GM23338 (cell line): ENCODE measurements around the gene RPUSD3. TPM values are rescaled to one million over a fixed set of nuclear protein-coding genes. Genes with fewer than 3 reads are reported as not detected.
"Not testable (repeated sequence)": the region's sequence is repeated elsewhere in the genome, so short reads cannot be mapped to it uniquely, and the experiment has no call there.

Experiments used
- ATAC-seq: fragments of 200-7000 bp; cut with Tn5 transposase; 3 replicates; pipeline ENCODE4 v1.9.1; 2020
- DNase-seq: peaks from one replicate; pipeline ENCODE4 v3.0.0-alpha.2; 2015; ENCODE audit warnings: low spot score
- H2AFZ ChIP-seq: fragments of 200-600 bp; sonication (generic); 2 replicates; pipeline ENCODE4 v1.8.0; 2016; ENCODE audit warnings: antibody characterized with exemption, mild to moderate bottlenecking, moderate library complexity
- H3F3A ChIP-seq: fragments of 200-600 bp; sonication (generic); replicated peaks from 2 replicates; pipeline ENCODE4 v1.8.0; 2017; ENCODE audit warnings: antibody characterized with exemption, mixed run types, low read depth
- H3K27ac ChIP-seq: fragments of 200-600 bp; sonication (generic); 2 replicates; pipeline ENCODE4 v1.6.1; 2016; ENCODE audit warnings: low read depth
- H3K27me3 ChIP-seq: fragments of 200-600 bp; sonication (generic); 2 replicates; pipeline ENCODE4 v1.8.0; 2016; ENCODE audit warnings: mild to moderate bottlenecking, mixed run types, moderate library complexity; ENCODE audit not compliant: insufficient read depth
- H3K36me3 ChIP-seq: fragments of 200-600 bp; sonication (generic); 2 replicates; pipeline ENCODE4 v1.8.0; 2016; ENCODE audit warnings: mild to moderate bottlenecking; ENCODE audit not compliant: insufficient read depth
- H3K4me1 ChIP-seq: fragments of 200-600 bp; sonication (generic); 2 replicates; pipeline ENCODE4 v1.8.0; 2016; ENCODE audit warnings: mild to moderate bottlenecking, moderate library complexity; ENCODE audit not compliant: insufficient read depth
- H3K4me2 ChIP-seq: fragments of 200-600 bp; sonication (generic); 2 replicates; pipeline ENCODE4 v1.7.1; 2017; ENCODE audit warnings: mixed run types
- H3K4me3 ChIP-seq: fragments of 200-600 bp; sonication (generic); 2 replicates; pipeline ENCODE4 v1.6.1; 2016; ENCODE audit warnings: mixed run types
- H3K79me2 ChIP-seq: fragments of 200-600 bp; sonication (generic); replicated peaks from 2 replicates; pipeline ENCODE4 v1.8.0; 2017; ENCODE audit warnings: mild to moderate bottlenecking; ENCODE audit not compliant: insufficient read depth
- H3K9me2 ChIP-seq: fragments of 200-600 bp; sonication (generic); 2 replicates; pipeline ENCODE4 v1.8.0; 2017; ENCODE audit not compliant: insufficient read depth
- H4K20me1 ChIP-seq: fragments of 200-600 bp; sonication (generic); replicated peaks from 2 replicates; pipeline ENCODE4 v1.8.0; 2017; ENCODE audit warnings: mild to moderate bottlenecking; ENCODE audit not compliant: insufficient read depth
- H3K27ac Mint-ChIP-seq: 2 replicates; pipeline ENCODE4 v1.8.0; 2020; ENCODE audit warnings: inconsistent platforms, mild to moderate bottlenecking, moderate library complexity, mixed read lengths
- H3K27me3 Mint-ChIP-seq: 3 replicates; pipeline ENCODE4 v1.8.0; 2022; ENCODE audit warnings: low read depth, mild to moderate bottlenecking, moderate library complexity, mixed read lengths, inconsistent platforms; ENCODE audit not compliant: insufficient read depth, poor library complexity
- H3K36me3 Mint-ChIP-seq: 3 replicates; pipeline ENCODE4 v1.8.0; 2021; ENCODE audit warnings: low read depth, mild to moderate bottlenecking, inconsistent platforms, moderate library complexity, mixed read lengths
- H3K4me1 Mint-ChIP-seq: 3 replicates; pipeline ENCODE4 v1.8.0; 2020; ENCODE audit warnings: mild to moderate bottlenecking, inconsistent platforms, mixed read lengths
- H3K4me3 Mint-ChIP-seq: 3 replicates; pipeline ENCODE4 v1.8.0; 2021; ENCODE audit warnings: moderate library complexity, mild to moderate bottlenecking, inconsistent platforms, mixed read lengths
- H3K9me3 Mint-ChIP-seq: 3 replicates; pipeline ENCODE4 v1.8.0; 2020; ENCODE audit warnings: moderate library complexity, mild to moderate bottlenecking, inconsistent platforms, mixed read lengths
- CTCF ChIP-seq, 2 experiments: fragments of 200-600 bp in 1 of 2; sonication (generic) in 1 of 2; conservative IDR thresholded peaks; 2 replicates each; pipeline versions ENCODE4 v1.5.1 to v1.6.1; 2016 to 2017; ENCODE audit warnings: antibody characterized with exemption in 2 of 2, low read depth in 2 of 2, mild to moderate bottlenecking in 2 of 2, moderate library complexity in 1 of 2
- ETS1 ChIP-seq: IDR thresholded peaks from 2 replicates; pipeline ENCODE4 v1.6.1; 2016; ENCODE audit warnings: antibody characterized with exemption
- EZH2 ChIP-seq: fragments of 200-600 bp; sonication (generic); IDR thresholded peaks from one replicate; pipeline ENCODE4 v1.8.0; 2017; ENCODE audit warnings: antibody characterized with exemption, mild to moderate bottlenecking, low read depth; ENCODE audit not compliant: unreplicated experiment
- JUNB ChIP-seq: IDR thresholded peaks from one replicate; pipeline ENCODE4 v1.6.1; 2016; ENCODE audit warnings: antibody characterized with exemption; ENCODE audit not compliant: unreplicated experiment
- NANOG ChIP-seq: IDR thresholded peaks from 2 replicates; pipeline ENCODE4 v1.6.1; 2016; ENCODE audit warnings: antibody characterized with exemption, borderline replicate concordance
- REST ChIP-seq: IDR thresholded peaks from one replicate; pipeline ENCODE4 v1.6.1; 2018; ENCODE audit warnings: antibody characterized with exemption; ENCODE audit not compliant: unreplicated experiment
- STAT1 ChIP-seq: IDR thresholded peaks from one replicate; pipeline ENCODE4 v1.6.1; 2016; ENCODE audit warnings: antibody characterized with exemption; ENCODE audit not compliant: unreplicated experiment
- ZNF114 ChIP-seq: fragments of 250-450 bp; sonication (Bioruptor Pico); IDR thresholded peaks from 2 replicates; pipeline ENCODE4 v1.5.0; 2020; ENCODE audit warnings: mild to moderate bottlenecking, moderate library complexity
- polyA plus RNA-seq: library from polyadenylated mRNA; unstranded; fragments of >200 nt; fragmentation: Nextera tagmentation; extraction: Ambion mirVana; gene quantifications from 2 replicates; pipeline ENCODE4 v1.2.1, GENCODE V29; 2016
- total RNA-seq: library from RNA; depleted of rRNA; stranded (reverse); fragments of >200 nt; shearing (Covaris generic); gene quantifications from 2 replicates; pipeline ENCODE4 v1.2.3, GENCODE V29; 2014

Gene RPUSD3
- total and polyA plus RNA-seq, 2 experiments from 2014 or later: 64.3 to 73.4 TPM

GRCh38 chr3:9876991-9877390 is 33.2 kb upstream of the RPUSD3 start:
- Histone ChIP-seq H3K4me2 (no peak overlapping the region), H3K9me2 (no peaks in the 10 kb centered on the region), H4K20me1 (no peaks in the 10 kb centered on the region), H3K4me3 (no peak overlapping the region), H3K27ac (no peak overlapping the region), H3K36me3 (no peaks in the 10 kb centered on the region), H2AFZ (no peak overlapping the region), H3K4me1 (no peaks in the 10 kb centered on the region), H3F3A (no peaks in the 10 kb centered on the region), H3K27me3 (no peaks in the 10 kb centered on the region), H3K79me2 (no peaks in the 10 kb centered on the region)
- Mint-ChIP-seq H3K27ac (no peak overlapping the region), H3K4me1 (0 out of 3 replicates have a peak, but pooled peaks cover 3% of the 10 kb centered on the region), H3K27me3 (peaks cover 2% of the 10 kb centered on the region), H3K4me3 (no peak overlapping the region), H3K9me3 (no peaks in the 10 kb centered on the region; the same call in 2 of the 3 replicates), H3K36me3 (no peaks in the 10 kb centered on the region)
- ATAC-seq: peak; percentile 67
- DNase-seq: no peak
- TF ChIP-seq JUNB (no peak), CTCF (conservative IDR thresholded peaks at IDR 0.05; ENCODE audit: low read depth in 2 of 2) (peak in 1 of 2 experiments; percentile 36; a peak in 2 of 4 replicates), STAT1 (no peak)

GRCh38 chr3:9876255-9876654 is 32.4 kb upstream of the RPUSD3 start:
- H3K4me2 ChIP-seq, H3K79me2 ChIP-seq, H2AFZ ChIP-seq, ATAC-seq, H3K27ac Mint-ChIP-seq, H3K4me3 Mint-ChIP-seq, H3K9me2 ChIP-seq, H3K27me3 Mint-ChIP-seq, DNase-seq, H3K4me1 Mint-ChIP-seq, H4K20me1 ChIP-seq, H3K27ac ChIP-seq, H3K4me1 ChIP-seq, H3K4me3 ChIP-seq, H3F3A ChIP-seq, H3K36me3 Mint-ChIP-seq, H3K9me3 Mint-ChIP-seq, H3K27me3 ChIP-seq, H3K36me3 ChIP-seq: not testable (repeated sequence)

GRCh38 chr3:9875448-9875847 is 31.6 kb upstream of the RPUSD3 start:
- Mint-ChIP-seq H3K27me3 (peaks cover 2% of the 10 kb centered on the region), H3K9me3 (no peaks in the 10 kb centered on the region; the same call in 2 of the 3 replicates), H3K27ac (no peak overlapping the region), H3K4me1 (0 out of 3 replicates have a peak, but pooled peaks cover 3% of the 10 kb centered on the region), H3K36me3 (no peaks in the 10 kb centered on the region), H3K4me3 (no peak overlapping the region)
- no peak overlapping the region for H3K4me2 ChIP-seq
- ATAC-seq: no peak
- no peaks in the 10 kb centered on the region for H3K9me2 ChIP-seq
- H3K79me2 ChIP-seq: no peaks in the 10 kb centered on the region
- no peaks in the 10 kb centered on the region for H3K36me3 ChIP-seq
- no peaks in the 10 kb centered on the region for H3K4me1 ChIP-seq
- H2AFZ ChIP-seq: no peak overlapping the region
- no peak overlapping the region for H3K4me3 ChIP-seq
- no peaks in the 10 kb centered on the region for H4K20me1 ChIP-seq
- H3F3A ChIP-seq: no peaks in the 10 kb centered on the region
- no peak for DNase-seq
- no peak overlapping the region for H3K27ac ChIP-seq
- TF ChIP-seq EZH2 (no peak), NANOG (no peak), REST (no peak), CTCF (conservative IDR thresholded peaks at IDR 0.05; ENCODE audit: low read depth in 2 of 2) (no peak), ZNF114 (CRISPR knock-in tag) (no peak), ETS1 (no peak), STAT1 (no peak)
- no peaks in the 10 kb centered on the region for H3K27me3 ChIP-seq
